ENCODE data around the gene PDZD8. TPM values are rescaled to one million over a fixed set of nuclear protein-coding genes. Genes with fewer than 3 reads are reported as not detected.
"Not testable (repeated sequence)": the region's sequence is repeated elsewhere in the genome, so short reads cannot be mapped to it uniquely, and the experiment has no call there.

The PDZD8 gene
- total RNA-seq, 4 donors from 2014 or later: 32.1 to 43.7 (median 38.0) TPM

DNA sequence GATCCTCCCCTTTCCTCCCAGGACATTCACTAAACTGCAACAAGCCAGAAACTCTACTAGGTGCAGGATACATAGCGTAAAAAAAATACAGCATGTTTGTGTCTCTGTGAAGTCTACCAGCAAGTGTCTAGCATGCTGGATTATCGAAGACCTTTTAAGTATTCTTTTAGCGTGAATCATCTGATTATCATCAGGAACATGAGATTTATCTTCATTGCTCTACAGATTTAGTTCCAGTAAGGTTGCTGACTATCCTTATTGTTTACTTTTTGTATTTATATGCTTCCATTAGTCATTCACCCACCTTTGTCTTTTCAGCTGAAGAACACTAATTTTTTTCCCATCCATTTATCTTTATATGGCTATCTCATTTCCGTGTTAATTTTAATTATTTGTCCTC lies 62.8 kb downstream of the PDZD8 start:
- Histone ChIP-seq H3K4me1 (no peaks in the 10 kb centered on the region), H3K27me3 (no peaks in the 10 kb centered on the region), H3K9me3 (no peaks in the 10 kb centered on the region), H3K4me3 (no peak overlapping the region), H3K27ac (replicated peaks in 1 of 4) (no peak overlapping the region), H3K36me3 (peaks cover 0 to 17% (median 3%) of the 10 kb centered on the region in 4 donors)
- intact Hi-C loops (cut with DNase I): no loop called here
- TF ChIP-seq EP300 (IDR thresholded peaks at IDR 0.05) (no peak), POLR2AphosphoS5 (IDR thresholded peaks at IDR 0.05) (no peak), POLR2A (IDR thresholded peaks at IDR 0.05; ENCODE audit: low read depth) (no peak)
- TF ChIP-seq, protein P1, sequence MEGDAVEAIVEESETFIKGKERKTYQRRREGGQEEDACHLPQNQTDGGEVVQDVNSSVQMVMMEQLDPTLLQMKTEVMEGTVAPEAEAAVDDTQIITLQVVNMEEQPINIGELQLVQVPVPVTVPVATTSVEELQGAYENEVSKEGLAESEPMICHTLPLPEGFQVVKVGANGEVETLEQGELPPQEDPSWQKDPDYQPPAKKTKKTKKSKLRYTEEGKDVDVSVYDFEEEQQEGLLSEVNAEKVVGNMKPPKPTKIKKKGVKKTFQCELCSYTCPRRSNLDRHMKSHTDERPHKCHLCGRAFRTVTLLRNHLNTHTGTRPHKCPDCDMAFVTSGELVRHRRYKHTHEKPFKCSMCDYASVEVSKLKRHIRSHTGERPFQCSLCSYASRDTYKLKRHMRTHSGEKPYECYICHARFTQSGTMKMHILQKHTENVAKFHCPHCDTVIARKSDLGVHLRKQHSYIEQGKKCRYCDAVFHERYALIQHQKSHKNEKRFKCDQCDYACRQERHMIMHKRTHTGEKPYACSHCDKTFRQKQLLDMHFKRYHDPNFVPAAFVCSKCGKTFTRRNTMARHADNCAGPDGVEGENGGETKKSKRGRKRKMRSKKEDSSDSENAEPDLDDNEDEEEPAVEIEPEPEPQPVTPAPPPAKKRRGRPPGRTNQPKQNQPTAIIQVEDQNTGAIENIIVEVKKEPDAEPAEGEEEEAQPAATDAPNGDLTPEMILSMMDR (IDR thresholded peaks at IDR 0.05): no peak
- 94% methylated on average over 4 of the region's 4 CpGs for WGBS
- DNase-seq (ENCODE audit: extremely low spot score): no peak

DNA sequence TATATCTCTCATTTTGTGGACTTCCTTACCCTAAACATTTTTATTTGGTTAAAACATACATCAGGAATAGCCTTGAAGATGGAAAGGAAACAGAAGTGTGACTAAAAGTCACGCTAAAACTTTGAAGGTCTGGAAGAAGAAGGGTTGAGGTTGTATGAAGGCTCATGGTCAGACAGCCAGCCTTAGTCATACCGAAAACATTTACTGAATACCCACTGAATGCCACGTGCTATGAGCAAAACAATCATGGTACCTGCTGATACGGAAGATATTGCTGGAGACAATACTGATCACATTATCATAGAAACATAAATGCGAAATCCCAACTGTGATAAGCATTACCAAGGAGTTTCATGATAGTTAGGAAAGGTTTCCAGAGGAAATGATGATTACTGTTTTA lies 64.0 kb downstream of the PDZD8 start:
- TF ChIP-seq POLR2A (IDR thresholded peaks at IDR 0.05; ENCODE audit: low read depth) (no peak), POLR2AphosphoS5 (IDR thresholded peaks at IDR 0.05) (no peak), EP300 (IDR thresholded peaks at IDR 0.05) (no peak)
- TF ChIP-seq, protein P1 (IDR thresholded peaks at IDR 0.05): no peak

DNA sequence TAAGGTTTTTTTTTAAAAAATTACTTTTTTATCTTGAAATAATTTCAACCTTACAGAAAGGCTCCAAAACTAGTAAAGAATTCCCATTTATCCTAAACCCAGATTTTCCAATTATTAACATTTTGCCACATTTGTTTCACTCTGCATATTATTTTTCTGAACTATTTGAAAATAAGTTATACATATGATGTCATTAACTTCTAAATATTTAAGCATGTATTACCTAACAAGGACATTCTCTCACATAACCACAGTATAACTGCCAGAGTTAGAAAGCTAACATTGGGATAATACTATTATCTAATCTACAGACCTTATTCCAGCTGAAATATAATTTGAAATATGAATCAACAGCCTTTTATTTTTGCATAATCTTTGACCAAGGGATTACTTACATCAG lies 68.6 kb downstream of the PDZD8 start:
- TF ChIP-seq, protein P1 (IDR thresholded peaks at IDR 0.05): no peak
- TF ChIP-seq POLR2AphosphoS5 (IDR thresholded peaks at IDR 0.05) (no peak), EP300 (IDR thresholded peaks at IDR 0.05) (no peak), POLR2A (IDR thresholded peaks at IDR 0.05; ENCODE audit: low read depth) (no peak)
- Histone ChIP-seq H3K27ac (replicated peaks in 1 of 4) (no peak overlapping the region), H3K4me1 (no peaks in the 10 kb centered on the region), H3K9me3 (no peaks in the 10 kb centered on the region), H3K36me3 (no peaks in the 10 kb centered on the region), H3K4me3 (no peak overlapping the region), H3K27me3 (no peaks in the 10 kb centered on the region)
- DNase-seq (ENCODE audit: extremely low spot score): no peak
- intact Hi-C loops (cut with DNase I): no loop called here

More for the DNA sequence above, 64.0 kb downstream of the PDZD8 start:
- Histone ChIP-seq H3K27me3 (no peaks in the 10 kb centered on the region), H3K4me1 (no peaks in the 10 kb centered on the region), H3K4me3 (no peak overlapping the region), H3K9me3 (no peaks in the 10 kb centered on the region), H3K36me3 (peaks cover 0 to 12% (median 0%) of the 10 kb centered on the region in 4 donors), H3K27ac (replicated peaks in 1 of 4) (no peak overlapping the region)
- no peak for DNase-seq (ENCODE audit: extremely low spot score)
- over 99% methylated on average over 5 of the region's 5 CpGs for whole genome bisulfite sequencing
- intact Hi-C loops (cut with DNase I): no loop called here

DNA sequence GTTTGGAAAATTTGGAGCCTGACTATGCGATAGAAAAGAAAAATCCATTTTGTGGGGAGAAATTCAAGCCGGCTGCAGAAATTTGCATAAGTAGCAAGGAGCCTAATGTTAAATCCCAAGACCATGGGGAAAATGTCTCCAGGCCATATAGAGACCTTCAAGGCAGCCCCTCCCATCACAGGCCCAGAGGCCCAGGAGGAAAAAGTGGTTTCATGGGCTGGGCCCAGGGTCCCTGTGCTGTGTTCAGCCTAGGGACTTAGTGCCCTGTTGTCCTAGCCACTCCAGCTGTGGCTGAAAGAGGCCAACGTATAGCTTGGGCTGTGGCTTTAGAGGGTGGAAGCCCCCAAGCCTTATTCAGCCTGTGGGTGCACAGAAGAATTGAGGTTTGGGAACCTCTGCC lies 71.8 kb downstream of the PDZD8 start:
- H3K27me3 ChIP-seq; H3K4me3 ChIP-seq; intact Hi-C loops (cut with DNase I); H3K27ac ChIP-seq (replicated peaks in 1 of 4); H3K4me1 ChIP-seq; DNase-seq (ENCODE audit: extremely low spot score); H3K9me3 ChIP-seq; H3K36me3 ChIP-seq: not testable (repeated sequence)
- WGBS: 100% methylated on average over 3 of the region's 3 CpGs

DNA sequence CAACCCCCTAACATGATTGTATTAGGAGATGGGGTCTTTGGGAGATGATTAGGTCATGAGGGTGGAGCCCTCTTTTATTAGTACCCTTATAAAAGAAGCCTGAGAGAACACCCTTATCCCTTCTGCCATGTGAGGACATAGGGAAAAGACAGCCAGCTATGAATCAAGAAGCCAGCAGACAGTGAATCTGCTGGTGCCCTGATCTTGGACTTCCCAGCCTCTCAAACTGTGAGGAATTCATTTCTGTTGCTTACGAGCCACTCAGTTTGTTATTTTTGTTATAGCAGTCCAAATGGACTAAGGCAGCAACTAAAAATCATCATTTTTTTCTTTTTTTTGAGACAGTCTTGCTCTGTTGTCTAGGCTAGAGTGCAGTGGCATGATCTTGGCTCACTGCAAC lies 74.6 kb downstream of the PDZD8 start:
- intact Hi-C loops (cut with DNase I): no loop called here
- Histone ChIP-seq H3K27ac (replicated peaks in 1 of 4) (no peak overlapping the region), H3K9me3 (no peaks in the 10 kb centered on the region), H3K27me3 (no peaks in the 10 kb centered on the region), H3K36me3 (no peaks in the 10 kb centered on the region), H3K4me1 (no peaks in the 10 kb centered on the region), H3K4me3 (no peak overlapping the region)
- no peak for TF ChIP-seq POLR2A (IDR thresholded peaks at IDR 0.05; ENCODE audit: low read depth)
- TF ChIP-seq, protein P1 (IDR thresholded peaks at IDR 0.05): no peak
- no peak for TF ChIP-seq EP300 (IDR thresholded peaks at IDR 0.05)
- TF ChIP-seq POLR2AphosphoS5 (IDR thresholded peaks at IDR 0.05): no peak
- no peak for DNase-seq (ENCODE audit: extremely low spot score)
- 94% methylated on average over 1 of the region's 1 CpG for WGBS
